Gastrocnemius medialis (tissue), 4 donors: ENCODE data around the gene RAD51B.

ENCODE experiments used
- POLR2A ChIP-seq, 2 donors: fragments of 450-650 bp; IDR thresholded peaks; one replicate each; pipeline ENCODE4 v1.6.1; 2017; ENCODE audit warnings: antibody characterized with exemption in 2 of 2, mild to moderate bottlenecking in 2 of 2, moderate library complexity in 2 of 2
- TF ChIP-seq, protein P1 (sequence below), 5 experiments: fragments of 450-650 bp in 3 of 5; fragments of 200-600 bp in 2 of 5; sonication (generic) in 2 of 5; IDR thresholded peaks in 4 of 5; conservative IDR thresholded peaks in 1 of 5; 1 replicate in 4 of 5; 2 replicates in 1 of 5; pipeline ENCODE4 v1.5.1; 2016 to 2019; ENCODE audit warnings: antibody characterized with exemption in 5 of 5, mild to moderate bottlenecking in 3 of 5, moderate library complexity in 3 of 5

DNA sequence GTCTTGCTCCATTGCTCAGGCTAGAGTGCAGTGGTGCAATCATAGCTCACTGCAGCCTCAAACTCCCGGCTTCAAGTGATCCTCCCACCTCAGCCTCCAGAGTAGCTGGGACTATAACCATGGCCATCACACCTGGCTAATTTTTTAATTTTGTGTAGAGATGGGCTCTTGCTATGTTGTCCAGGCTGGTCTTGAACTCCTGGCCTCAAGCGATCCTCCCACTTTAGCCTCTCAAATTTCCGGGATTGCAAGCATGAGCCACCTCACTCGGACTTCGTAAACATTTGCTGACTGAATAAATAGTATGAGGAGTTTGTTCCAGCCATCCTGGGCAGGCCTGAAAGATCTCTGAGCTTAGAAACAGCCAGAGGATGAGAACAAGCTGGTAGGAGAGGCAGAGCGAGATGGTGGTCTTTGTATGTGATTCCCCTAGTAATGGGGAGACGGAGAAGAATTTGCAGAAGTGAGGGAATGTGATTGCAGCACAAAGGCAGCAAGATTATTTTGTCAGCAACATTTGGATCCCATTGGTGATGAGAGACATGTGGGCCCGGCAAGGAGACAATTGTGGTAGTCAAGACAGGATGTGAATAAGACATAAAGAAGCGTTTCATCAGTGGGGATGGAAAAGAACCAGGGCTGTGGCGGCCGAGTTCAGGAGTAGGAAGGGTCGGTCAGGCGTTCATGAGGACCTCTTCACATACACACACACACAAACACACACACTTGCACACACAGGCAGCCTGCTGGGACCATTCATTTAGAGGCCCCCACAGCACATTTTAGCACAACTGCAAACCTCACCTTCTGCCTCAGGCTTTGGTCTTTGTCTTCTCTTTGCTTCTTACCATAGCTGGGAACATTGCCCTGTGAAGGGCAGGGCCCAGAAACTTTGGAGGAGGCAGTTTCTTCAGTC is 817.8 kb downstream of the RAD51B start:
- TF ChIP-seq, protein P1, sequence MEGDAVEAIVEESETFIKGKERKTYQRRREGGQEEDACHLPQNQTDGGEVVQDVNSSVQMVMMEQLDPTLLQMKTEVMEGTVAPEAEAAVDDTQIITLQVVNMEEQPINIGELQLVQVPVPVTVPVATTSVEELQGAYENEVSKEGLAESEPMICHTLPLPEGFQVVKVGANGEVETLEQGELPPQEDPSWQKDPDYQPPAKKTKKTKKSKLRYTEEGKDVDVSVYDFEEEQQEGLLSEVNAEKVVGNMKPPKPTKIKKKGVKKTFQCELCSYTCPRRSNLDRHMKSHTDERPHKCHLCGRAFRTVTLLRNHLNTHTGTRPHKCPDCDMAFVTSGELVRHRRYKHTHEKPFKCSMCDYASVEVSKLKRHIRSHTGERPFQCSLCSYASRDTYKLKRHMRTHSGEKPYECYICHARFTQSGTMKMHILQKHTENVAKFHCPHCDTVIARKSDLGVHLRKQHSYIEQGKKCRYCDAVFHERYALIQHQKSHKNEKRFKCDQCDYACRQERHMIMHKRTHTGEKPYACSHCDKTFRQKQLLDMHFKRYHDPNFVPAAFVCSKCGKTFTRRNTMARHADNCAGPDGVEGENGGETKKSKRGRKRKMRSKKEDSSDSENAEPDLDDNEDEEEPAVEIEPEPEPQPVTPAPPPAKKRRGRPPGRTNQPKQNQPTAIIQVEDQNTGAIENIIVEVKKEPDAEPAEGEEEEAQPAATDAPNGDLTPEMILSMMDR (IDR thresholded peaks at IDR 0.05 in 4 of 5, conservative IDR thresholded peaks at IDR 0.05 in 1 of 5): no peak
- TF ChIP-seq POLR2A (IDR thresholded peaks at IDR 0.05): no peak
